Left kidney (tissue), 2 donors: Measurements from ENCODE around the gene TSPAN9. TPM values are rescaled to one million over a fixed set of nuclear protein-coding genes. Genes with fewer than 3 reads are reported as not detected.

Experiments used
- DNase-seq: peaks from one replicate; pipeline ENCODE4 v3.0.0-alpha.2; 2013
- polyA plus RNA-seq: library from polyadenylated mRNA; unstranded; fragments of 120-200 nt; gene quantifications from one replicate; pipeline ENCODE4 v1.2.1, GENCODE V29; 2013; ENCODE audit not compliant: insufficient read length

TSPAN9 gene
- polyA plus RNA-seq, 1 donor = 79.9 TPM

GRCh38 chr12:3223601-3224529, 146.7 kb downstream of the TSPAN9 start:
- DNase-seq = no peak

DNA sequence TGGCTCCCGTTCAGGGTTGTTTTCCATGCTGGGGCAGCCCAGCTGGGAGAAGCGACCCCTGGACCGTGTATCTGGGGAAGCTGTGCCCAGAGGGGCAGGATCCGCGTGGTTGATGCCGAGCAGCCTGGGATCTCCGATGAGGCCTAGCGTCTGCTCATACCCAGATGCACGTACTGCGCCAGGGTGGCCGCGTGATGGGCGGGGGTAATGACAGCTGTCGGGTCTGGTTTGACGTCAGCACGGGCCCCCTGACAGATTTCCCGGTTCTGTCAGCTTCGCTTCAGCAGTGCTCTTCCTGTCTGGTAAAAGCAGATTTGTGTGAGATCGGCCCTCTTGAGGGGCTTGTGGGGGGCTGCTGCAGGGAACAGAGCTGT, 147.3 kb downstream of the TSPAN9 start:
- no peak for DNase-seq

DNA sequence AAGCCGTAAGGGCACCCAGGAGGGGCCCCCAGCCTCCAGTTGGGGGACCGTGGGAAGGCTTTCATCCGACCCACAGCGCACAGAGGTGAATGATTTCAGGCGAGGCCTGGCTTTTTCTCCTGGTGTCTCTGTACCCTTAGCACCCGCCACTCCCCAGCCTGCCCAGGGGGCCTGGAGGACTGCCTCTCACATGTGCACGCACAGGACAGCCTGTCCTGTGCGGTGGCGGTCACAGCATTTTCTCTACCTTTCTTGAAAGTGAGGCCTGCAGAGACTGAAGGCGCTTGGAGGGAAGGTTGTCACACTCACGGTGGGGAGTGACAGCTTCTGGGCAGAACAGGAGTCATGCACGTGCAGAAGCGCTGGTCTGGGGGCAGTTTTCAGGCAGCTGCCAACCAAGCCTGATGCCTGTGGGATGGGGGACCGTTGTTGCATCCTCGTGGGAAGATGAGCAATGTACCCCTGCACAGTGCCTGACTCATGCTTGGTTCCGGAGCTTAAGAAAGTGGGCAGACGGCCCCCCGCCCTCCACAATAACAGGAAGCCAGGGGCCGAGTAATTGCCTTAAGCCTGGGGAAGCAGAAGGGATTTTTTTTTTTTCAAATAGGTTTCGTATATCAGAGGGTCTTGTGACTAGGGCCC, 148.1 kb downstream of the TSPAN9 start:
- DNase-seq = no peak

GRCh38 chr12:3225796-3226180, 148.6 kb downstream of the TSPAN9 start:
- DNase-seq = no peak

GRCh38 chr12:3226264-3226663, 149.1 kb downstream of the TSPAN9 start:
- DNase-seq = no peak

- DNase-seq = no peak
Measured at GRCh38 chr12:3227076-3227975, 150.1 kb downstream of the TSPAN9 start.

GRCh38 chr12:3228552-3228951, 151.4 kb downstream of the TSPAN9 start:
- no peak for DNase-seq

- DNase-seq = no peak
Measured at GRCh38 chr12:3229577-3229976, 152.4 kb downstream of the TSPAN9 start.

GRCh38 chr12:3230758-3231375, 153.7 kb downstream of the TSPAN9 start:
- DNase-seq = no peak

- peak; percentile 37 for DNase-seq
Measured at GRCh38 chr12:3231399-3231876, 154.3 kb downstream of the TSPAN9 start.

GRCh38 chr12:3233797-3234196, 156.6 kb downstream of the TSPAN9 start:
- DNase-seq = no peak

- DNase-seq = no peak
Measured at GRCh38 chr12:3236345-3237187, 159.4 kb downstream of the TSPAN9 start.

- no peak for DNase-seq
Measured at GRCh38 chr12:3238196-3238595, 161.0 kb downstream of the TSPAN9 start.

GRCh38 chr12:3241621-3242020, 164.4 kb downstream of the TSPAN9 start:
- DNase-seq = no peak

DNA sequence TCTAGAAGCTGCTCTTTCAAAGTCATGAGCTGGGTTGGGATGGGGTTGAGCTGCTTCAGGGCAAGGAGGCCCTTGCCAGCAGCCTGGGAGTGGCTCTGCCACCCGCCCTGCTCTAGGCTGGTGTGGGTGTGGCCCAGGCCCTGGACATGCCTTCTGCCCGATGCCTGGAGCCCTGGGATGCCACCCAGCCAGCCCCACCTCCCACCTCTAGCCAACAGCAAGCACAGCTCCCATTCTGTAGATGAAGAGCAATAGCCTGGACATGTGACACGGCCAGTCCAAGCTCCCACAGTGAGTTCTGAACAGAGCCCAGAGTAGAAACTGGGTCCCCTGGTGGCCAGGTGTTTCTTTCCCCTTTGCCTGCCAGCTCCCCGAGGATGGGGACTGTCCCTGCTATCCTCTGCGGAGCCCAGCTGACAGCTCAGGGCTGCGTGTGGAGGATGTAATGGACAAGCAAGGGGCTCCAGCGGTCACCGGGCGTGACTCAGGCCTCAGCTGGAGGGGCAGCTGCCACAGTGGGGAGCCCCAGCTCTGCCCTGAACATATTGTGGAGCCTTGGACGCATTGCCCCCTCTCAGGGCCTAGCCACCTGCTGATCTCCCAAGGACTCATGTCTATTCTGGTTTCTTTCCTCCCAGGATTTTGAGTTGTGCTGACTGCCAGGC, 165.2 kb downstream of the TSPAN9 start:
- DNase-seq = no peak

- DNase-seq = no peak
Measured at GRCh38 chr12:3243376-3244084, 166.4 kb downstream of the TSPAN9 start.

DNA sequence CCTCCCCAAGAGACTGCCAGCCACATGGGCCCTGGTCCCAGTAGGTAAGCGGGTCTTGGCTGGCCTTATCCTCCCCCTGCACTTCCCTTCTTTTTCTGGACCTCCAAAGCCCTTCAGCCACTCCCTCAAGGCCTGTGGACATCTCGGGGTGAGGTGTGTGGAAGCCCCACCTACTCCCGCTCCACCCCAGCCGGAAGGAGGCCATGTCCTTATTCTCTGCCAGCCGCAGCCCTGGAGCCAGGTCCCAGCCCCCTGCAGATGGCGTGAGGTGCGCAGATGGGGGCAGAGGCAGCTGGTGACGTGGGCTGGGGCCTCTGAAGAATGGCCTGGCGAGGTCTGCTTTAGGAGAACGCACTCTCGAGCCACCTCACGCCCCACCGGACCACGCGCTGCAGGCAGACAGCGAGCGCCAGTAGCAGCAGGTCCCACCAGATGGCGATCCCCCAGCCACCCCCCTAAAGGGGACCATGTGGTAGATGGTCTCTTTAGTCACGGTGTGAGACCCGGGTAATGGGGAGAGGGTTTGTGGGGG, 167.1 kb downstream of the TSPAN9 start:
- DNase-seq = no peak

GRCh38 chr12:3246253-3246652, 169.1 kb downstream of the TSPAN9 start:
- no peak for DNase-seq

DNA sequence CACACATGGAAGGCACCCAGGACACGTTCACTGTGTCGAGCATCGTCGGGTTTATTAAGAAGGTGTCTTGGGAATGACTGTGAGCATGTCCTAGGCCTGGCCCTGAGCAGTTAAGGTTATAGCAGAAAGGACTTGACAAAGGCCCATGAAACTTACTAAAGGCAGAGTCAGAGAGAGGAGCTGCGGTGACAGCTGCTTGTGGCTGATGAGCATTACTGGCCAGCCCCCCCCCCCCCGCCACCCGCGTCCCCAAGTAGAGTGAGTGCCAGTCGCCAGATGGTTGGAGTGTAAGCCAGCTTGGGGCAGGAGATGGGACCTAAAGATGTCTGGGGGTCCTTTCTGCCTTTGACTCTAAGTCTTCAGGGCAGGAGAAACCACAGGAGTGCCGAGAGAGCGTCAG, 169.9 kb downstream of the TSPAN9 start:
- no peak for DNase-seq
